A549 (cell line): Measurements from ENCODE around the gene LTBP4. TPM values are rescaled to one million over a fixed set of nuclear protein-coding genes. Genes with fewer than 3 reads are reported as not detected.

Experiments used
- ATAC-seq, 2 experiments: fragments of 200-7000 bp in 1 of 2; fragments of >200 bp in 1 of 2; cut with Nextera tagmentation in 1 of 2; cut with Tn5 transposase in 1 of 2; 3 replicates each; pipeline versions ENCODE4 v1.8.0 to v1.9.1; 2018 to 2020; ENCODE audit warnings: mild to moderate bottlenecking in 1 of 2, moderate library complexity in 1 of 2
- CTCF ChIA-PET: fragments of 300-600 bp; sonication (Branson Sonifier 250); formaldehyde crosslinking; extraction: SDS; loops from one replicate; lab custom pipeline; 2021; ENCODE audit warnings: antibody characterized with exemption, inconsistent platforms; lab: Yijun Ruan, JAX
- POLR2A ChIA-PET: fragments of 350-600 bp; formaldehyde crosslinking; extraction: SDS; loops from one replicate; lab custom pipeline; 2021; ENCODE audit warnings: antibody characterized with exemption, inconsistent platforms; lab: Yijun Ruan, JAX
- DNase-seq, 2 experiments: peaks; one replicate each; pipeline versions ENCODE4 v3.0.0 to v3.0.0-alpha.2; 2011 to 2016; ENCODE audit warnings: low read depth in 1 of 2, low spot score in 1 of 2
- FAIRE-seq: peaks from 2 replicates; lab custom pipeline; 2011; peaks lifted over from hg19 to GRCh38; lab: Jason Lieb, UNC
- H3K27ac ChIP-seq, 2 experiments: fragments of >200 bp; sonication (Bioruptor Twin); formaldehyde crosslinking; 3 replicates each; pipeline ENCODE4 v1.5.1; 2016 to 2017
- H3K4me1 ChIP-seq: fragments of >200 bp; sonication (Bioruptor Twin); formaldehyde crosslinking; 3 replicates; pipeline ENCODE4 v1.6.1; 2016
- H3K4me2 ChIP-seq: fragments of >200 bp; sonication (Bioruptor Twin); formaldehyde crosslinking; 3 replicates; pipeline ENCODE4 v1.6.1; 2016
- H3K4me3 ChIP-seq: fragments of >200 bp; sonication (Bioruptor Twin); formaldehyde crosslinking; 3 replicates; pipeline ENCODE4 v1.5.1; 2016
- H3K9me3 ChIP-seq: fragments of >200 bp; sonication (Bioruptor Twin); formaldehyde crosslinking; 3 replicates; pipeline ENCODE4 v1.6.1; 2016
- BHLHE40 ChIP-seq: IDR thresholded peaks from 2 replicates; pipeline ENCODE4 v1.6.1; 2012; ENCODE audit warnings: low read depth, low read length, inconsistent platforms
- CBX2 ChIP-seq: fragments of 200-600 bp; sonication (generic); IDR thresholded peaks from 2 replicates; pipeline ENCODE4 v1.6.1; 2016; ENCODE audit warnings: low read depth, mild to moderate bottlenecking, borderline replicate concordance
- CEBPB ChIP-seq, 2 experiments: fragments of >200 bp in 1 of 2; sonication (Bioruptor Twin) in 1 of 2; formaldehyde crosslinking in 1 of 2; IDR thresholded peaks; 2 replicates each; pipeline ENCODE4 v1.6.1; 2012 to 2016
- CTCF ChIP-seq: fragments of >200 bp; sonication (Bioruptor Twin); formaldehyde crosslinking; IDR thresholded peaks from 3 replicates; pipeline ENCODE4 v1.5.1; 2016
- EHF ChIP-seq: fragments of 250-450 bp; sonication (Bioruptor Pico); IDR thresholded peaks from 2 replicates; pipeline ENCODE4 v1.5.0; 2020; ENCODE audit warnings: mild to moderate bottlenecking
- EP300 ChIP-seq, 2 experiments: fragments of >200 bp; sonication (Bioruptor Twin); formaldehyde crosslinking; IDR thresholded peaks; 2 replicates in 1 of 2; 3 replicates in 1 of 2; pipeline ENCODE4 v1.6.1; 2016 to 2017
- FOSB ChIP-seq: fragments of 250-450 bp; sonication (Bioruptor Pico); IDR thresholded peaks from 2 replicates; pipeline ENCODE4 v1.5.0; 2020; ENCODE audit warnings: mild to moderate bottlenecking, moderate library complexity
- HDAC2 ChIP-seq: fragments of 200-600 bp; sonication (generic); IDR thresholded peaks from 2 replicates; pipeline ENCODE4 v1.6.1; 2016
- HEYL ChIP-seq: fragments of 250-450 bp; sonication (Bioruptor Pico); IDR thresholded peaks from 2 replicates; pipeline ENCODE4 v1.8.0; 2021; ENCODE audit warnings: mild to moderate bottlenecking, moderate library complexity
- HOXB5 ChIP-seq: fragments of 250-450 bp; sonication (Bioruptor Pico); IDR thresholded peaks from 2 replicates; pipeline ENCODE4 v1.5.0; 2020; ENCODE audit warnings: mild to moderate bottlenecking, moderate library complexity
- KDM1A ChIP-seq: fragments of 200-600 bp; sonication (generic); IDR thresholded peaks from 2 replicates; pipeline ENCODE4 v1.6.1; 2016; ENCODE audit warnings: low read depth, mild to moderate bottlenecking
- MAX ChIP-seq: IDR thresholded peaks from 2 replicates; pipeline ENCODE4 v1.6.1; 2012
- PBX3 ChIP-seq: IDR thresholded peaks from 2 replicates; pipeline ENCODE4 v1.6.1; 2012
- PHF8 ChIP-seq: fragments of 200-600 bp; sonication (generic); IDR thresholded peaks from 2 replicates; pipeline ENCODE4 v1.6.1; 2016; ENCODE audit warnings: low read depth, mild to moderate bottlenecking, antibody characterized with exemption, moderate library complexity, borderline replicate concordance
- POLR2A ChIP-seq: IDR thresholded peaks from 2 replicates; pipeline ENCODE4 v1.6.1; 2012; ENCODE audit warnings: mild to moderate bottlenecking, low read length
- RAD21 ChIP-seq, 2 experiments: fragments of >200 bp in 1 of 2; sonication (Bioruptor Twin) in 1 of 2; formaldehyde crosslinking in 1 of 2; IDR thresholded peaks in 1 of 2; conservative IDR thresholded peaks in 1 of 2; 2 replicates in 1 of 2; 3 replicates in 1 of 2; pipeline ENCODE4 v1.6.1; 2012 to 2018; ENCODE audit warnings: inconsistent platforms in 1 of 2
- RARB ChIP-seq: fragments of 250-450 bp; sonication (Bioruptor Pico); IDR thresholded peaks from 2 replicates; pipeline ENCODE4 v1.8.0; 2021; ENCODE audit warnings: mild to moderate bottlenecking, moderate library complexity
- RCOR1 ChIP-seq: fragments of 150-350 bp; IDR thresholded peaks from 2 replicates; pipeline ENCODE4 v1.6.1; 2014; ENCODE audit warnings: antibody characterized with exemption, low read length, low read depth
- RFX5 ChIP-seq: fragments of 450-650 bp; IDR thresholded peaks from 2 replicates; pipeline ENCODE4 v1.7.1; 2014; ENCODE audit warnings: antibody characterized with exemption, mild to moderate bottlenecking, moderate library complexity
- RNF2 ChIP-seq: fragments of 200-600 bp; sonication (generic); IDR thresholded peaks from 2 replicates; pipeline ENCODE4 v1.6.1; 2016; ENCODE audit warnings: low read depth, mild to moderate bottlenecking, antibody characterized with exemption, moderate library complexity, borderline replicate concordance
- SMC3 ChIP-seq: fragments of >200 bp; sonication (Bioruptor Twin); formaldehyde crosslinking; IDR thresholded peaks from 3 replicates; pipeline ENCODE4 v1.6.1; 2018; ENCODE audit warnings: inconsistent platforms
- SREBF2 ChIP-seq: fragments of 450-650 bp; IDR thresholded peaks from 2 replicates; pipeline ENCODE4 v1.6.1; 2014; ENCODE audit warnings: mild to moderate bottlenecking, moderate library complexity
- TP53 ChIP-seq: fragments of 250-450 bp; sonication (Bioruptor Pico); IDR thresholded peaks from 2 replicates; pipeline ENCODE4 v1.5.0; 2021; ENCODE audit warnings: mild to moderate bottlenecking, moderate library complexity
- ZFP36 ChIP-seq: fragments of 450-650 bp; IDR thresholded peaks from 2 replicates; pipeline ENCODE4 v1.6.1; 2014; ENCODE audit warnings: borderline replicate concordance; ENCODE audit not compliant: partially characterized antibody
- ZNF302 ChIP-seq: fragments of 250-450 bp; sonication (Bioruptor Pico); IDR thresholded peaks from 2 replicates; pipeline ENCODE4 v1.9.0; 2021; ENCODE audit warnings: inconsistent platforms, mild to moderate bottlenecking, moderate library complexity
- WGBS: methylation state at CpG from one replicate; pipeline ENCODE4 v1.1.6; 2017; ENCODE audit errors: missing lambda C conversion rate; 5-methylcytosine and 5-hydroxymethylcytosine counted together
- polyA plus RNA-seq, 4 experiments: library from polyadenylated mRNA; depleted of rRNA in 3 of 4; stranded (reverse); fragments of >200 nt; fragmentation: RNase III in 1 of 4; extraction: RNeasy Plus Mini Kit Qiagen cat#74134 plus additional on column Dnase treatment in 1 of 4; gene quantifications; 2 replicates in 3 of 4; 3 replicates in 1 of 4; pipeline ENCODE4 v1.2.3, GENCODE V29; 2011 to 2017
- TF ChIP-seq, protein P1 (sequence below): fragments of 250-450 bp; sonication (Bioruptor Pico); IDR thresholded peaks from 2 replicates; pipeline ENCODE4 v1.5.0; 2021; ENCODE audit warnings: mild to moderate bottlenecking, moderate library complexity, borderline replicate concordance
- TF ChIP-seq, protein P2 (sequence below): fragments of 450-650 bp; IDR thresholded peaks from 2 replicates; pipeline ENCODE4 v1.6.1; 2014; ENCODE audit warnings: antibody characterized with exemption
- TF ChIP-seq, protein P3 (sequence below): fragments of >200 bp; sonication (Bioruptor Twin); formaldehyde crosslinking; IDR thresholded peaks from 2 replicates; pipeline ENCODE4 v1.6.1; 2016

The LTBP4 gene
- polyA plus RNA-seq, 2 of the 4 experiments (the other 2 are of a cell fraction): 23.1 to 43.2 TPM

GRCh38 chr19:40598121-40598917 lies 2.9 kb upstream of the LTBP4 start (continued):
- TF ChIP-seq RFX5 (peak; percentile 19; the same call in 1 of the 2 replicates), CBX2 (no peak), EP300 (IDR thresholded peaks at IDR 0.05) (no peak), EHF (no peak), KDM1A (no peak)
- TF ChIP-seq, protein P1, sequence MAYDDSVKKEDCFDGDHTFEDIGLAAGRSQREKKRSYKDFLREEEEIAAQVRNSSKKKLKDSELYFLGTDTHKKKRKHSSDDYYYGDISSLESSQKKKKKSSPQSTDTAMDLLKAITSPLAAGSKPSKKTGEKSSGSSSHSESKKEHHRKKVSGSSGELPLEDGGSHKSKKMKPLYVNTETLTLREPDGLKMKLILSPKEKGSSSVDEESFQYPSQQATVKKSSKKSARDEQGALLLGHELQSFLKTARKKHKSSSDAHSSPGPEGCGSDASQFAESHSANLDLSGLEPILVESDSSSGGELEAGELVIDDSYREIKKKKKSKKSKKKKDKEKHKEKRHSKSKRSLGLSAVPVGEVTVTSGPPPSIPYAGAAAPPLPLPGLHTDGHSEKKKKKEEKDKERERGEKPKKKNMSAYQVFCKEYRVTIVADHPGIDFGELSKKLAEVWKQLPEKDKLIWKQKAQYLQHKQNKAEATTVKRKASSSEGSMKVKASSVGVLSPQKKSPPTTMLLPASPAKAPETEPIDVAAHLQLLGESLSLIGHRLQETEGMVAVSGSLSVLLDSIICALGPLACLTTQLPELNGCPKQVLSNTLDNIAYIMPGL (CRISPR knock-in tag): no peak
- TF ChIP-seq, all 56 proteins: peak for 17

GRCh38 chr19:40598918-40599307 lies 2.3 kb upstream of the LTBP4 start:
- ATAC-seq (no peak), DNase-seq (no peak), FAIRE-seq (no peak)
- no peak overlapping the region for H3K27ac ChIP-seq
- ChIA-PET POLR2A (interaction anchor here (0.9 to 2.3 kb wide), 6 partner anchors 14 to 156 kb away, joined by 3 to 9 read pairs (median 4); partner anchors contain the start of gene BLVRB), CTCF (interaction anchor here (0.6 to 35.2 kb wide), 33 partner anchors 7 to 757 kb away, joined by 3 to 2247 read pairs (median 5); partner anchors contain the start of genes BLVRB, SERTAD3 and SPTBN4)
- H3K4me2 ChIP-seq: peak overlapping the region; percentile 94
- H3K4me3 ChIP-seq: no peak overlapping the region
- H3K9me3 ChIP-seq: no peaks in the 10 kb centered on the region
- peaks cover 55% of the 10 kb centered on the region for H3K4me1 ChIP-seq
- WGBS: 27% methylated on average over 15 of the region's 15 CpGs
- TF ChIP-seq PHF8 (no peak), EHF (no peak), KDM1A (0 out of 2 replicates have a peak, but pooled peaks have one; percentile 76), RARB (no peak), ZNF302 (CRISPR knock-in tag) (no peak), HEYL (CRISPR knock-in tag) (0 out of 2 replicates have a peak, but pooled peaks have one; percentile 54), POLR2A (no peak), PBX3 (no peak), CEBPB (IDR thresholded peaks at IDR 0.05) (no peak), ZFP36 (no peak), RAD21 (conservative IDR thresholded peaks at IDR 0.05 in 1 of 2, IDR thresholded peaks at IDR 0.05 in 1 of 2) (no peak), HDAC2 (0 out of 2 replicates have a peak, but pooled peaks have one; percentile 44), RCOR1 (peak; percentile 87), SMC3 (no peak), TP53 (CRISPR knock-in tag) (no peak), FOSB (CRISPR knock-in tag) (no peak), HOXB5 (CRISPR knock-in tag) (no peak), BHLHE40 (0 out of 2 replicates have a peak, but pooled peaks have one; percentile 2), SREBF2 (no peak), CTCF (no peak; the same call in 2 of the 3 replicates), MAX (no peak), RNF2 (no peak)
- TF ChIP-seq, protein P2, sequence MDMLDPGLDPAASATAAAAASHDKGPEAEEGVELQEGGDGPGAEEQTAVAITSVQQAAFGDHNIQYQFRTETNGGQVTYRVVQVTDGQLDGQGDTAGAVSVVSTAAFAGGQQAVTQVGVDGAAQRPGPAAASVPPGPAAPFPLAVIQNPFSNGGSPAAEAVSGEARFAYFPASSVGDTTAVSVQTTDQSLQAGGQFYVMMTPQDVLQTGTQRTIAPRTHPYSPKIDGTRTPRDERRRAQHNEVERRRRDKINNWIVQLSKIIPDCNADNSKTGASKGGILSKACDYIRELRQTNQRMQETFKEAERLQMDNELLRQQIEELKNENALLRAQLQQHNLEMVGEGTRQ: no peak
- TF ChIP-seq, protein P3, sequence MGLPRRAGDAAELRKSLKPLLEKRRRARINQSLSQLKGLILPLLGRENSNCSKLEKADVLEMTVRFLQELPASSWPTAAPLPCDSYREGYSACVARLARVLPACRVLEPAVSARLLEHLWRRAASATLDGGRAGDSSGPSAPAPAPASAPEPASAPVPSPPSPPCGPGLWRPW: no peak
